ENCODE data around the gene POLG2. TPM values are rescaled to one million over a fixed set of nuclear protein-coding genes. Genes with fewer than 3 reads are reported as not detected.

Gene POLG2
- total and polyA plus RNA-seq, 9 of the 15 experiments (the other 6 are each of a cell fraction or from before 2014, with no cell fraction given): 13.4 to 44.8 (median 37.0) TPM

DNA sequence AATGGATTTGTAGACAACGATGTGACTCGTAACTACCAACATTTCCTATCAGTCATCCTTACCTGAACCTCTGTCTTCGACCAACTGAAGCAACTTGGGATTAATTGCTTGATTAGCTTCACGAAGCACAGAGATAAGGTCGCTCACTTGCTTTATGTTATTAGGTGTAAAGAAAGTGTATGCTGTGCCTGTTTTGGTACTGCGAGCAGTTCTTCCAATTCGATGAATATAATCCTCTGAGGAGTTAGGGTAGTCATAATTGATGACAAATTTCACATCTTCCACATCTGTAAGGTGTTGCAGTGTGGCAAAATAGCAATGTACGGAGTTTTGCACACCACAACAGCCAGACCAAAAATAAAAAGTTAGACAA, 3.6 kb upstream of the POLG2 start:
- no peak for DNase-seq (ENCODE audit: extremely low read depth in 1 of 4, low spot score in 3 of 4)
- peaks cover 70% of the 10 kb centered on the region for H3K79me2 ChIP-seq (ENCODE audit: control insufficient read depth, insufficient read depth, low read length)
- H3K27me3 ChIP-seq (ENCODE audit: control insufficient read depth in 2 of 2, insufficient read depth in 2 of 2, low read length in 2 of 2): no peaks in the 10 kb centered on the region
- H3K27ac ChIP-seq (ENCODE audit: extremely low read depth, low read depth, low read length): no peak overlapping the region
- no peak for ATAC-seq
- H2AFZ ChIP-seq (ENCODE audit: low read depth, low read length): no peak overlapping the region
- ChIA-PET POLR2A (interaction anchor here (0.6 to 6.8 kb wide), 7 partner anchors 20 to 641 kb away, joined by 3 to 59 read pairs (median 3); no protein-coding TSS in a partner anchor), CTCF (ENCODE audit: low intra/inter-chr PET ratio) (no interaction called here)
- H3K9me3 ChIP-seq (replicated peaks; ENCODE audit: control insufficient read depth, insufficient read depth, low read depth, low read length): no peaks in the 10 kb centered on the region
- H3K4me3 ChIP-seq: no peak overlapping the region
- H3K9me1 ChIP-seq (ENCODE audit: control insufficient read depth, insufficient read depth, low read length): no peaks in the 10 kb centered on the region
- peaks cover 79% of the 10 kb centered on the region for H3K36me3 ChIP-seq (ENCODE audit: control insufficient read depth, insufficient read depth, low read length)
- H3K4me2 ChIP-seq (ENCODE audit: insufficient read depth, low read length): no peak overlapping the region
- FAIRE-seq: no peak
- peaks cover 17% of the 10 kb centered on the region for H4K20me1 ChIP-seq (replicated peaks; ENCODE audit: control insufficient read depth, insufficient read depth, low read length)
- WGBS (ENCODE audit: insufficient coverage, low coverage, missing lambda C conversion rate): 89% methylated on average over 8 of the region's 8 CpGs
- intact Hi-C loops (cut with micrococcal nuclease) (loop anchor here (10.0 kb wide), 1 partner anchor 234 kb away; no protein-coding TSS in a partner anchor), in situ Hi-C loops (cut with MboI) (no loop called here)
- TF ChIP-seq SP1 (CRISPR knock-in tag; IDR thresholded peaks at IDR 0.05) (peak; percentile 10; the same call in 1 of the 2 replicates), ZNF644 (tag; IDR thresholded peaks at IDR 0.05; ENCODE audit: low read depth) (no peak), CHD4 (IDR thresholded peaks at IDR 0.05; ENCODE audit: insufficient read depth, insufficient replicate concordance, low read depth, low read length, poor library complexity, severe bottlenecking) (no peak), ZNF583 (CRISPR knock-in tag; IDR thresholded peaks at IDR 0.05) (no peak), POLR2A (conservative IDR thresholded peaks at IDR 0.05) (peak; percentile 23; the same call in 1 of the 2 replicates), SRSF3 (IDR thresholded peaks at IDR 0.05; ENCODE audit: insufficient read depth, low read length) (no peak)
- TF ChIP-seq, protein P1, sequence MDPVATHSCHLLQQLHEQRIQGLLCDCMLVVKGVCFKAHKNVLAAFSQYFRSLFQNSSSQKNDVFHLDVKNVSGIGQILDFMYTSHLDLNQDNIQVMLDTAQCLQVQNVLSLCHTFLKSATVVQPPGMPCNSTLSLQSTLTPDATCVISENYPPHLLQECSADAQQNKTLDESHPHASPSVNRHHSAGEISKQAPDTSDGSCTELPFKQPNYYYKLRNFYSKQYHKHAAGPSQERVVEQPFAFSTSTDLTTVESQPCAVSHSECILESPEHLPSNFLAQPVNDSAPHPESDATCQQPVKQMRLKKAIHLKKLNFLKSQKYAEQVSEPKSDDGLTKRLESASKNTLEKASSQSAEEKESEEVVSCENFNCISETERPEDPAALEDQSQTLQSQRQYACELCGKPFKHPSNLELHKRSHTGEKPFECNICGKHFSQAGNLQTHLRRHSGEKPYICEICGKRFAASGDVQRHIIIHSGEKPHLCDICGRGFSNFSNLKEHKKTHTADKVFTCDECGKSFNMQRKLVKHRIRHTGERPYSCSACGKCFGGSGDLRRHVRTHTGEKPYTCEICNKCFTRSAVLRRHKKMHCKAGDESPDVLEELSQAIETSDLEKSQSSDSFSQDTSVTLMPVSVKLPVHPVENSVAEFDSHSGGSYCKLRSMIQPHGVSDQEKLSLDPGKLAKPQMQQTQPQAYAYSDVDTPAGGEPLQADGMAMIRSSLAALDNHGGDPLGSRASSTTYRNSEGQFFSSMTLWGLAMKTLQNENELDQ (CRISPR knock-in tag; IDR thresholded peaks at IDR 0.05; ENCODE audit: borderline replicate concordance): peak; percentile 67; the same call in 1 of the 2 replicates
- TF ChIP-seq, protein P2, sequence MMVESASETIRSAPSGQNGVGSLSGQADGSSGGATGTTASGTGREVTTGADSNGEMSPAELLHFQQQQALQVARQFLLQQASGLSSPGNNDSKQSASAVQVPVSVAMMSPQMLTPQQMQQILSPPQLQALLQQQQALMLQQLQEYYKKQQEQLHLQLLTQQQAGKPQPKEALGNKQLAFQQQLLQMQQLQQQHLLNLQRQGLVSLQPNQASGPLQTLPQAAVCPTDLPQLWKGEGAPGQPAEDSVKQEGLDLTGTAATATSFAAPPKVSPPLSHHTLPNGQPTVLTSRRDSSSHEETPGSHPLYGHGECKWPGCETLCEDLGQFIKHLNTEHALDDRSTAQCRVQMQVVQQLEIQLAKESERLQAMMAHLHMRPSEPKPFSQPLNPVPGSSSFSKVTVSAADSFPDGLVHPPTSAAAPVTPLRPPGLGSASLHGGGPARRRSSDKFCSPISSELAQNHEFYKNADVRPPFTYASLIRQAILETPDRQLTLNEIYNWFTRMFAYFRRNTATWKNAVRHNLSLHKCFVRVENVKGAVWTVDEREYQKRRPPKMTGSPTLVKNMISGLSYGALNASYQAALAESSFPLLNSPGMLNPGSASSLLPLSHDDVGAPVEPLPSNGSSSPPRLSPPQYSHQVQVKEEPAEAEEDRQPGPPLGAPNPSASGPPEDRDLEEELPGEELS (CRISPR knock-in tag; IDR thresholded peaks at IDR 0.05; ENCODE audit: borderline replicate concordance): 0 out of 2 replicates have a peak, but pooled peaks have one; percentile 12
- peaks cover 9 to 12% of the 10 kb centered on the region in 2 experiments; a peak in 3 of 5 replicates for H3K4me1 ChIP-seq (replicated peaks in 1 of 2; ENCODE audit: control insufficient read depth in 2 of 2, insufficient read depth in 2 of 2, low read length in 2 of 2)
- no TSS peak for BruUV-seq (replicated peaks)
- no peak overlapping the region for H3K9ac ChIP-seq (ENCODE audit: insufficient read depth in 1 of 2, low read depth in 2 of 2, low read length in 2 of 2)
